ENCODE measurements around the gene CHCHD10. TPM values are rescaled to one million over a fixed set of nuclear protein-coding genes. Genes with fewer than 3 reads are reported as not detected.

Gene CHCHD10
- total and polyA plus RNA-seq, 9 donors, result 2.7 to 40.5 (median 20.1) TPM

GRCh38 chr22:23775779-23776375, 8.1 kb upstream of the CHCHD10 start:
- intact Hi-C loops (cut with DNase I), result no loop called here
- TF ChIP-seq POLR2A (IDR thresholded peaks at IDR 0.05) (no peak), CTCF (IDR thresholded peaks at IDR 0.05) (no peak), EP300 (IDR thresholded peaks at IDR 0.05) (no peak)
- peaks cover 13% of the 10 kb centered on the region for H3K4me1 ChIP-seq (ENCODE audit: insufficient read depth)
- no peak overlapping the region for H3K27ac ChIP-seq
- no peaks in the 10 kb centered on the region for H3K9me3 ChIP-seq
- DNase-seq, result no peak
- WGBS, 3 donors, result 78 to 82% (median 80%) methylated on average over 3 of the region's 3 CpGs
- no peaks in the 10 kb centered on the region for H3K27me3 ChIP-seq
- no peaks in the 10 kb centered on the region for H3K36me3 ChIP-seq
- no peak overlapping the region for H3K4me3 ChIP-seq

DNA sequence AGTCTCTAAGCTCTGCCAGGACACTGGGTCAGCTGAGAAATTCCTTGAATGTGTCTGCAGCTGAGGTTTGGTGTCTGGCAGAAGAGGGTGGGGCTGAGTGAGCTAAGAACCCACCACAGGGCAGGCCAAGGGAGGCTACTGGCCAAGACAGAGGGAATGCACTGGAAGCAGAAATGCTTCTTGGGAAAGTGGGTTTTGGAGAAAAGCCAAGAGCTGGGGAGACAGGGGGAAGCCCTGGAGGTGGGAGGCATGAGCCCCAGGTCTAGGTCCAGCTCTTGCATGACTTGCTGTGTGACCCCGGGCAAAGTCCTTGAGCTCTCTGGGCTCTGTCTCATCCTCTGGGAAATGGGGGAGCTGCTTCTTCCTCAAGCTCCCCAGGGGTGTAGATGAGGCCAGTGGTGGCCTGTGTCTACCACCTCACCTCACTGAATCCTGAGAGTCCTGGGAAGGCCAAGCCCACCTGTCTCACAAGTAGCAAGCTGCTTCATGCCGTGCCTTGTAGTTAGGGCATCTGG, 7.2 kb upstream of the CHCHD10 start:
- H3K36me3 ChIP-seq, result no peaks in the 10 kb centered on the region
- H3K4me3 ChIP-seq, result no peak overlapping the region
- no peaks in the 10 kb centered on the region for H3K27me3 ChIP-seq
- peaks cover 13% of the 10 kb centered on the region for H3K4me1 ChIP-seq (ENCODE audit: insufficient read depth)
- peak in 2 of 5 donors; percentile 27 to 57 for DNase-seq
- no peaks in the 10 kb centered on the region for H3K9me3 ChIP-seq
- WGBS, 3 donors, result 51 to 68% (median 58%) methylated on average over 2 of the region's 2 CpGs
- no peak overlapping the region for H3K27ac ChIP-seq
- intact Hi-C loops (cut with DNase I), result no loop called here
- TF ChIP-seq POLR2A (IDR thresholded peaks at IDR 0.05) (no peak), CTCF (IDR thresholded peaks at IDR 0.05) (no peak), EP300 (IDR thresholded peaks at IDR 0.05) (no peak)

DNA sequence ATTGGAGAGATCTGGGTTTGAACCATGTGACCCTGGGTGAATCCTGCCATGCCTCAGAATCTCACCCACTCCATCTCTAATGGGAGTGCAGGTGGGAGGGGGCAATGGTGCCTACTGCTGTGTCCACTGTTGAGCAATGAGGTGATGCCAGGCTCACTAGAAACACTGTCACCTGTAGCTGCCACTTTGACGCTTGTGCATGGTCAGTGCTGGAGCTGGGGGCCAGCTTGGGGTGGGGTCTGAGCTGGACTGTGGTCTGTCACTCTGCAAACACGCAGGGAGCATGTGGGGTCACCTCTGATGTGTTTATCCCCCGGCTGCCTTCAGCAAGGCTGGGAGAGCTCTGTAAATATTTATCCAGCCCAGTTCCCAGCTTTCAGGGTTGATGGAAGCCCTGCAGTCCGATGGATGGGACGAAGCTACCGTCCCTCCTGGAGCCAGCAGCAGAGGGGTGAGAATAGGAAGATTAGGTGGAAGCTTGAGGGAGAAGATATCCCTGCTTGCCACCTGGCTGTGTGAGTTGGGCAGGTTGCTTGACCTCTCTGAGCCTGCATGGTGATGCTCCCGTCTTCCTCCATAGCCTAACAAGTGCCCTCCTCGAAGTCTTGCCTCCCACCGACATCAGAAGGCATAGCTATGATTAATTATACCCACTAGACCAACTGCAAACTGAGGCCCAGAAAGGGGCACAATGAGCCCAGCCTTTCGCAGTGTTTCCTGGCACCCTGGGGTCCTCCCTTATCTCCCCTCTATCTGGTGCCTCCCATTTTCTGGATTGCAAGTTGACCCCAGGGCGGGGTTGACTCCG, 6.5 kb upstream of the CHCHD10 start:
- H3K9me3 ChIP-seq, result no peaks in the 10 kb centered on the region
- DNase-seq, result no peak
- intact Hi-C loops (cut with DNase I), result no loop called here
- H3K4me3 ChIP-seq, result no peak overlapping the region
- no peaks in the 10 kb centered on the region for H3K36me3 ChIP-seq
- H3K4me1 ChIP-seq (ENCODE audit: insufficient read depth), result peaks cover 13% of the 10 kb centered on the region
- 49 to 63% (median 57%) methylated on average over 12 of the region's 12 CpGs for WGBS, 3 donors
- no peak overlapping the region for H3K27ac ChIP-seq
- TF ChIP-seq POLR2A (IDR thresholded peaks at IDR 0.05) (no peak), CTCF (IDR thresholded peaks at IDR 0.05) (no peak), EP300 (IDR thresholded peaks at IDR 0.05) (no peak)
- no peaks in the 10 kb centered on the region for H3K27me3 ChIP-seq

- no peak for TF ChIP-seq CTCF (IDR thresholded peaks at IDR 0.05)
- no peak for TF ChIP-seq POLR2A (IDR thresholded peaks at IDR 0.05)
- no peak for TF ChIP-seq EP300 (IDR thresholded peaks at IDR 0.05)
- Histone ChIP-seq H3K4me3 (peak overlapping the region; percentile 42), H3K27ac (no peak overlapping the region), H3K9me3 (no peaks in the 10 kb centered on the region), H3K36me3 (no peaks in the 10 kb centered on the region), H3K27me3 (no peaks in the 10 kb centered on the region), H3K4me1 (ENCODE audit: insufficient read depth) (peaks cover 13% of the 10 kb centered on the region)
- WGBS, 3 donors, result 50 to 58% (median 56%) methylated on average over 7 of the region's 7 CpGs
- intact Hi-C loops (cut with DNase I), result no loop called here
- no peak for DNase-seq
These were observed 5.8 kb upstream of the CHCHD10 start for GRCh38 chr22:23773483-23774113.
